H1 (cell line): ENCODE data around the gene NR1H2. TPM values are rescaled to one million over a fixed set of nuclear protein-coding genes. Genes with fewer than 3 reads are reported as not detected.

ENCODE experiments used
- CTCF ChIA-PET: fragments of 300-600 bp; sonication (Branson Sonifier 250); formaldehyde crosslinking; loops from one replicate; lab custom pipeline; 2021; ENCODE audit not compliant: partially characterized antibody; lab: Charles Lee
- POLR2A ChIA-PET: fragments of 300-600 bp; sonication (Branson Sonifier 250); formaldehyde crosslinking; loops from one replicate; lab custom pipeline; 2021; ENCODE audit warnings: inconsistent platforms; ENCODE audit not compliant: partially characterized antibody; lab: Charles Lee
- DNase-seq, 2 experiments: peaks; one replicate each; pipeline versions ENCODE4 v3.0.0 to v3.0.0-alpha.2; 2010 to 2022; ENCODE audit warnings: low spot score in 2 of 2, low read depth in 1 of 2, mixed read lengths in 1 of 2
- FAIRE-seq: peaks from 2 replicates; lab custom pipeline; 2011; peaks lifted over from hg19 to GRCh38; lab: Jason Lieb, UNC
- H2AFZ ChIP-seq: 2 replicates; pipeline ENCODE4 v1.8.1; 2012; ENCODE audit warnings: low read length, inconsistent platforms
- H2AK5ac ChIP-seq: 2 replicates; pipeline ENCODE4 v1.6.1; 2013; ENCODE audit warnings: low read depth, low read length
- H2BK120ac ChIP-seq: replicated peaks from 2 replicates; pipeline ENCODE3; 2013; ENCODE audit warnings: low read depth, low read length, inconsistent platforms
- H2BK12ac ChIP-seq: 2 replicates; pipeline ENCODE4 v1.6.1; 2013; ENCODE audit warnings: low read depth, low read length
- H2BK15ac ChIP-seq: 2 replicates; pipeline ENCODE4 v1.6.1; 2013; ENCODE audit warnings: low read length
- H2BK20ac ChIP-seq: 2 replicates; pipeline ENCODE4 v1.6.1; 2013; ENCODE audit warnings: low read length
- H2BK5ac ChIP-seq: 2 replicates; pipeline ENCODE4 v1.6.1; 2013; ENCODE audit warnings: low read depth, low read length
- H3K14ac ChIP-seq: 2 replicates; pipeline ENCODE4 v1.6.1; 2013; ENCODE audit warnings: inconsistent platforms; ENCODE audit not compliant: insufficient read length
- H3K18ac ChIP-seq: 2 replicates; pipeline ENCODE4 v1.6.1; 2013; ENCODE audit warnings: low read length; ENCODE audit errors: extremely low read depth
- H3K23ac ChIP-seq: 2 replicates; pipeline ENCODE4 v1.6.1; 2013; ENCODE audit warnings: inconsistent platforms; ENCODE audit not compliant: insufficient read length
- H3K23me2 ChIP-seq: 2 replicates; pipeline ENCODE4 v1.6.1; 2013; ENCODE audit warnings: low read depth, low read length
- H3K27ac ChIP-seq: 2 replicates; pipeline ENCODE4 v1.6.1; 2011; ENCODE audit warnings: low read depth, low read length, inconsistent platforms
- H3K27me3 ChIP-seq, 4 experiments: replicated peaks in 1 of 4; 1 replicate in 1 of 4; 2 replicates in 3 of 4; pipeline versions ENCODE4 v1.6.1 to v1.8.1; 2011 to 2013; ENCODE audit warnings: low read length in 3 of 4, mild to moderate bottlenecking in 3 of 4, inconsistent platforms in 2 of 4, mixed read lengths in 2 of 4, moderate library complexity in 1 of 4; ENCODE audit not compliant: control insufficient read depth in 3 of 4, insufficient read depth in 3 of 4; ENCODE audit errors: extremely low read depth in 1 of 4
- H3K36me3 ChIP-seq, 4 experiments: 2 replicates each; pipeline versions ENCODE4 v1.6.1 to v1.8.1; 2011 to 2013; ENCODE audit warnings: mild to moderate bottlenecking in 4 of 4, low read length in 3 of 4, moderate library complexity in 2 of 4, control low read depth in 1 of 4, inconsistent platforms in 1 of 4; ENCODE audit not compliant: insufficient read depth in 4 of 4, control insufficient read depth in 2 of 4
- H3K4ac ChIP-seq: replicated peaks from 2 replicates; pipeline ENCODE3; 2013; ENCODE audit warnings: low read length, low read depth, mixed read lengths, inconsistent platforms; ENCODE audit not compliant: insufficient read length
- H3K4me1 ChIP-seq, 4 experiments: replicated peaks in 1 of 4; 1 replicate in 1 of 4; 2 replicates in 3 of 4; pipeline versions ENCODE4 v1.6.1 to v1.8.1; 2011 to 2013; ENCODE audit warnings: low read length in 3 of 4, inconsistent platforms in 2 of 4, mixed read lengths in 1 of 4; ENCODE audit not compliant: insufficient read depth in 4 of 4, control insufficient read depth in 3 of 4
- H3K4me2 ChIP-seq, 2 experiments: 2 replicates each; pipeline versions ENCODE4 v1.6.1 to v1.8.1; 2011 to 2013; ENCODE audit warnings: low read depth in 2 of 2, low read length in 2 of 2, control low read depth in 1 of 2, inconsistent platforms in 1 of 2, mild to moderate bottlenecking in 1 of 2; ENCODE audit not compliant: insufficient read depth in 1 of 2
- H3K4me3 ChIP-seq, 4 experiments: fragments of 200-600, 300-600 bp in 1 of 4; sonication (generic), shearing (Covaris generic), sonication (Bioruptor Twin) in 1 of 4; 2 replicates each; pipeline versions ENCODE4 v1.5.1 to v1.8.1; 2011 to 2016; ENCODE audit warnings: low read length in 4 of 4, low read depth in 3 of 4, control low read depth in 2 of 4, inconsistent platforms in 2 of 4, mild to moderate bottlenecking in 2 of 4, mixed read lengths in 1 of 4, moderate library complexity in 1 of 4; ENCODE audit not compliant: insufficient read depth in 2 of 4; ENCODE audit errors: extremely low read depth in 1 of 4
- H3K56ac ChIP-seq: replicated peaks from 2 replicates; pipeline ENCODE3; 2013; ENCODE audit warnings: low read depth, mild to moderate bottlenecking, mixed read lengths, low read length, inconsistent platforms; ENCODE audit not compliant: insufficient read length
- H3K79me1 ChIP-seq: 2 replicates; pipeline ENCODE4 v1.6.1; 2013; ENCODE audit warnings: low read depth, low read length, control low read depth
- H3K79me2 ChIP-seq, 2 experiments: 2 replicates each; pipeline versions ENCODE4 v1.6.1 to v1.8.1; 2012 to 2013; ENCODE audit warnings: low read length in 2 of 2, mild to moderate bottlenecking in 2 of 2, inconsistent platforms in 1 of 2; ENCODE audit not compliant: insufficient read depth in 2 of 2, control insufficient read depth in 1 of 2
- H3K9ac ChIP-seq, 4 experiments: replicated peaks in 1 of 4; 1 replicate in 1 of 4; 2 replicates in 3 of 4; pipeline versions ENCODE4 v1.6.1 to v1.8.1; 2011 to 2013; ENCODE audit warnings: low read depth in 3 of 4, low read length in 3 of 4, control low read depth in 2 of 4, mild to moderate bottlenecking in 2 of 4, moderate library complexity in 2 of 4, inconsistent platforms in 1 of 4; ENCODE audit errors: extremely low read depth in 1 of 4
- H3K9me3 ChIP-seq, 2 experiments: 2 replicates each; pipeline versions ENCODE4 v1.6.1 to v1.8.1; 2012 to 2013; ENCODE audit warnings: mild to moderate bottlenecking in 2 of 2, moderate library complexity in 2 of 2, control low read depth in 1 of 2, inconsistent platforms in 1 of 2, low read depth in 1 of 2, low read length in 1 of 2, mixed read lengths in 1 of 2; ENCODE audit not compliant: insufficient read depth in 2 of 2
- H4K20me1 ChIP-seq, 2 experiments: replicated peaks in 1 of 2; 2 replicates each; pipeline versions ENCODE3 to v1.8.1; 2011 to 2013; ENCODE audit warnings: inconsistent platforms in 2 of 2, low read length in 2 of 2, mild to moderate bottlenecking in 1 of 2; ENCODE audit not compliant: insufficient read depth in 2 of 2, control insufficient read depth in 1 of 2
- H4K5ac ChIP-seq: 2 replicates; pipeline ENCODE4 v1.6.1; 2013; ENCODE audit warnings: low read length, low read depth, mixed read lengths, inconsistent platforms; ENCODE audit not compliant: insufficient read length
- H4K8ac ChIP-seq: 2 replicates; pipeline ENCODE4 v1.8.0; 2013; ENCODE audit warnings: mild to moderate bottlenecking, moderate library complexity, low read length, inconsistent platforms; ENCODE audit not compliant: insufficient read depth; ENCODE audit errors: extremely low read depth
- H4K91ac ChIP-seq: replicated peaks from 2 replicates; pipeline ENCODE3; 2013; ENCODE audit warnings: low read length, mixed read lengths, inconsistent platforms; ENCODE audit not compliant: insufficient read length
- CBX5 ChIP-seq: fragments of 300-800, 300-1000 bp; sonication (generic); IDR thresholded peaks from 2 replicates; pipeline ENCODE4 v1.7.1; 2016; ENCODE audit warnings: antibody characterized with exemption, low read length, low read depth
- CHD2 ChIP-seq: IDR thresholded peaks from 2 replicates; pipeline ENCODE4 v1.6.1; 2012; ENCODE audit warnings: low read length, improper control_type of control experiment
- GABPA ChIP-seq: IDR thresholded peaks from 2 replicates; pipeline ENCODE4 v1.6.1; 2011; ENCODE audit warnings: mild to moderate bottlenecking, low read length, moderate library complexity, borderline replicate concordance; ENCODE audit not compliant: insufficient read depth
- GTF2F1 ChIP-seq: IDR thresholded peaks from 2 replicates; pipeline ENCODE4 v1.6.1; 2012; ENCODE audit warnings: low read depth, low read length, improper control_type of control experiment, borderline replicate concordance
- KDM4A ChIP-seq: IDR thresholded peaks from one replicate; pipeline ENCODE4 v1.7.1; 2012; ENCODE audit warnings: low read depth, mild to moderate bottlenecking, moderate library complexity, low read length, inconsistent platforms; ENCODE audit not compliant: severe bottlenecking
- KDM5A ChIP-seq: fragments of 200-600 bp; IDR thresholded peaks from 2 replicates; pipeline ENCODE4 v1.7.1; 2012; ENCODE audit warnings: mild to moderate bottlenecking, low read length, inconsistent platforms, mixed read lengths
- MAX ChIP-seq: IDR thresholded peaks from 2 replicates; pipeline ENCODE4 v1.6.1; 2012; ENCODE audit warnings: inconsistent platforms
- RFX5 ChIP-seq: IDR thresholded peaks from 2 replicates; pipeline ENCODE4 v1.6.1; 2011; ENCODE audit warnings: low read depth, low read length, improper control_type of control experiment, borderline replicate concordance
- RXRA ChIP-seq: IDR thresholded peaks from 2 replicates; pipeline ENCODE4 v1.6.1; 2011; ENCODE audit warnings: low read depth, mild to moderate bottlenecking, low read length, moderate library complexity; ENCODE audit not compliant: insufficient read depth
- SP4 ChIP-seq: IDR thresholded peaks from 2 replicates; pipeline ENCODE4 v1.6.1; 2012; ENCODE audit warnings: low read length, inconsistent platforms
- TAF7 ChIP-seq: optimal IDR thresholded peaks from 2 replicates; pipeline ENCODE3; 2011; ENCODE audit warnings: low read depth, mild to moderate bottlenecking, inconsistent platforms, low read length, moderate library complexity, borderline replicate concordance
- YY1 ChIP-seq: IDR thresholded peaks from 2 replicates; pipeline ENCODE4 v1.6.1; 2011; ENCODE audit warnings: low read depth, mild to moderate bottlenecking, low read length
- WGBS, 2 experiments: shearing (Covaris generic) in 1 of 2; methylation state at CpG; one replicate each; pipeline versions ENCODE4 v1.1.6 to v1.1.7; 2013 to 2015; ENCODE audit warnings: low lambda C conversion rate in 2 of 2, mixed read lengths in 2 of 2, inconsistent platforms in 1 of 2, low coverage in 1 of 2, missing lambda C conversion rate in 1 of 2; ENCODE audit not compliant: insufficient replicate concordance in 2 of 2, insufficient coverage in 1 of 2, insufficient read length in 1 of 2; ENCODE audit errors: extremely low coverage in 1 of 2, missing lambda C conversion rate in 1 of 2; 5-methylcytosine and 5-hydroxymethylcytosine counted together
- polyA plus RNA-seq, 7 experiments: library from polyadenylated mRNA; depleted of rRNA in 3 of 7; stranded (reverse) in 5 of 7; unstranded in 2 of 7; fragments of >200 nt in 5 of 7; fragments of 200-250 nt in 2 of 7; gene quantifications; 1 replicate in 5 of 7; 2 replicates in 1 of 7; 4 replicates in 1 of 7; pipeline versions ENCODE4 v1.2.1 to v1.2.3, GENCODE V29; 2011 to 2013; ENCODE audit warnings: missing spikeins in 2 of 7, mixed read lengths in 2 of 7
- total RNA-seq: library from RNA; stranded (reverse); fragmentation: NEBNext Ultra II Directional; extraction: Animal tissue kit (Norgen Biotek cat#: 25700); gene quantifications from 2 replicates; pipeline ENCODE4 v1.2.1, GENCODE V29; 2021

NR1H2 gene
- total and polyA plus RNA-seq, 2 of the 8 experiments (the other 6 are each of a cell fraction or from before 2014, with no cell fraction given), result 40.3 to 47.5 TPM

GRCh38 chr19:50380137-50380536, 3.9 kb downstream of the NR1H2 start:
- H2BK20ac ChIP-seq, result no peak overlapping the region
- no peak overlapping the region for H4K91ac ChIP-seq
- no peak overlapping the region for H3K18ac ChIP-seq
- H2AFZ ChIP-seq, result no peak overlapping the region
- no peaks in the 10 kb centered on the region for H3K27me3 ChIP-seq
- H4K20me1 ChIP-seq, result peaks cover 5 to 11% of the 10 kb centered on the region in 2 experiments
- DNase-seq (no peak), FAIRE-seq (no peak)
- no peak overlapping the region for H3K27ac ChIP-seq
- no peak overlapping the region for H2BK5ac ChIP-seq
- no peak overlapping the region for H4K5ac ChIP-seq
- H3K9ac ChIP-seq, result no peak overlapping the region
- no peak overlapping the region for H4K8ac ChIP-seq
- no peak overlapping the region for H2AK5ac ChIP-seq
- H3K9me3 ChIP-seq, result no peaks in the 10 kb centered on the region
- no peak overlapping the region for H3K14ac ChIP-seq
- H3K4ac ChIP-seq, result no peak overlapping the region
- ChIA-PET CTCF (interaction anchor here (0.6 to 3.3 kb wide), 2 partner anchors 12 to 156 kb away, joined by 3 to 11 read pairs; no protein-coding TSS in a partner anchor), POLR2A (no interaction called here)
- no peak overlapping the region for H2BK15ac ChIP-seq
- no peak overlapping the region for H3K23ac ChIP-seq
- peaks cover 0 to 5% (median 2%) of the 10 kb centered on the region in 4 experiments; a peak in 5 of 7 replicates for H3K4me1 ChIP-seq
- peaks cover 12 to 43% (median 33%) of the 10 kb centered on the region in 4 experiments for H3K36me3 ChIP-seq
- H3K79me2 ChIP-seq, result peaks cover 3 to 7% of the 10 kb centered on the region in 2 experiments; a peak in 3 of 4 replicates
- H3K4me2 ChIP-seq, result no peak overlapping the region
- H3K79me1 ChIP-seq, result peaks cover 4% of the 10 kb centered on the region
- no peak overlapping the region for H2BK12ac ChIP-seq
- H3K4me3 ChIP-seq, result no peak overlapping the region
- WGBS, 2 experiments, result 90% methylated on average over 11 of the region's 11 CpGs; no CpG with 5 or more reads in 1 of the 2 experiments
- no peak overlapping the region for H2BK120ac ChIP-seq
- no peak overlapping the region for H3K56ac ChIP-seq
- H3K23me2 ChIP-seq, result peaks cover 8% of the 10 kb centered on the region; the same call in 1 of the 2 replicates
- TF ChIP-seq GABPA (no peak), TAF7 (no peak), CBX5 (no peak), CHD2 (no peak), MAX (no peak), KDM5A (no peak), YY1 (no peak), RFX5 (no peak), SP4 (no peak), KDM4A (no peak), GTF2F1 (no peak), RXRA (no peak)
